Left lobe of liver (tissue), 2 donors: ENCODE measurements around the gene ARL2BP. TPM values are rescaled to one million over a fixed set of nuclear protein-coding genes. Genes with fewer than 3 reads are reported as not detected.
"Not testable (repeated sequence)": the region's sequence is repeated elsewhere in the genome, so short reads cannot be mapped to it uniquely, and the experiment has no call there.

Experiments used
- ATAC-seq: fragments of 200-7000 bp; cut with Tn5 transposase; one replicate; pipeline ENCODE4 v1.9.1; 2020; ENCODE audit warnings: mild to moderate bottlenecking, moderate library complexity
- DNase-seq: peaks from one replicate; pipeline ENCODE4 v3.0.0-alpha.2; 2020; ENCODE audit warnings: low spot score
- total RNA-seq: library from RNA; stranded (reverse); gene quantifications from one replicate; pipeline ENCODE4 v1.2.1, GENCODE V29; 2021
- donor health status: DM: no; HTN: no; CAD: no; lungs with moderate emphysema.
- donor health status: DM: no; HTN: yes; CAD: no.

Gene ARL2BP
- total RNA-seq, 1 donor from 2014 or later = 17.1 TPM

GRCh38 chr16:57262841-57263540 is 17.9 kb downstream of the ARL2BP start:
- ATAC-seq = peak; percentile 35
- peak; percentile 36 for DNase-seq

- ATAC-seq (no peak), DNase-seq (no peak)
Observed at GRCh38 chr16:57263541-57264351, 18.7 kb downstream of the ARL2BP start.

DNA sequence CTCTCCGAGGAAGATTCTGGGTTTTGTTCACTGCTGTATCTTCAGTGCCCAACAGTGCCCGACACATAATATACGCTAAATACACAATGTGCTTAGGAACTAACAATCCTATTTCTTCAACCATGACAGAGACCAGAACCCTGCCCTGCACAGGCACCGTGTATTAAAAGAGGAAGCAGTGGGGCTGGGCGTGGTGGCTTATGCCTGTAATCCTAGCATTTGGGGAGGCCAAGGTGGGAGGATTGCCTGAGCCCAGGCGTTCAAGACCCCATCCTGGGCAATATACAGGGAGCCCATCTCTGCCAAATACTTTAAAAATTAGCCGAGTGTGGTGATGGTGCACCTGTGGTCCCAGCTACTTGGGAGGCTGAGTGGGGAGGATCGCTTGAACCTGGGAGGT is 19.3 kb downstream of the ARL2BP start:
- DNase-seq (no peak), ATAC-seq (no peak)

DNA sequence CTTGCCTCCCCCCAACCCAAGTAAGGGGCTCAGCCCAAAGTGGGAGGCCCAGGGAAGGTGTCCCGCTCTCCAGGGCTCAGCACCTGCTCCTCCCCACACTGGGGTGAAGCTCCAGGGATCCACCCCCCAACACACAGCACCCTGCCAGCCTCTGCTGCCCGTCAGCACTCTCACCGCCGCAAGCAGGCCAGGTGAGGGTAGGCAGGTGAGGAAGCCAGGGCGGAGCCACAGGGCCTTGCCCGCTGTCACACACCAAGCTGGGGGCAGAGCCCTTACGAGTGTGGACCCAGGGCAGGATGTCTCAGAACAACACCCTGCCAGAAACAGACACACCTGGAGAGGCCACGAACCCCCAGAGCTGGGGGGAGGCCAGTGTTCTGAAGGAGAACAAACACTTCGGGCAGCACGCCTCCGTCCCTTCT is 19.9 kb downstream of the ARL2BP start:
- peak; percentile 9 for ATAC-seq
- no peak for DNase-seq

DNA sequence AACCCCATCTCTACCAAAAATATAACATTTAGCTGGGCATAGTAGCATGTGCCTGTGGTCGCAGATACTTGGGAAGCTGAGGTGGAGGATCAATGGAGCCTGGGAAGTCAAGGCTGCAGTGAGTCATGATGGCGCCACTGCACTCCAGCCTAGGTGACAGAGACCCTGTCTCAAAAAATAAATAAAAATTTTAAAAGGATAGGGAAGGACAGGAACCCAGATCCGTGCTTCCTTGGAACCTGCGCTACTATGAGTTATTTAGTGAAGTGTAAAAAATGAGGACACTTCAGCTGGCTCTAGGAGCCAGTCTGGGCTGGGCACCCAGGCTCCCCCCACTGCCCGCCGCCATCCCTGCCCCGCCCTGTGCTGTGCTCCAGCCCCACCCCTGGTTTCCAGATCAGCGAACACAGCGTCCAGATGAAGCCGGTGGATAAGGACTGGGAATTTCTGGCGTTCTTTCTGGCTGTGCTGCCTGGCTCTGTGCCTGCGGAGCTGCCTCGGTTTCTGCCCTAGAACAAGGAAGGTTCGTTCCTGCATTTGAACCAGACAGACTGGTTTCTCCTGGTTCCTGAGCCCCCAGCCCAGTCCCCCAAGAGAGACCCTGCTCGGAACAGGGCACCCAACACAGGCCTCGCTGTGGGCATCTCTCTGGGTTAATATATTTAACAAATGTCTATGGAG is 20.9 kb downstream of the ARL2BP start:
- DNase-seq = no peak
- peak; percentile 45 for ATAC-seq

- no peak for DNase-seq
- peak; percentile 49 for ATAC-seq
Observed at GRCh38 chr16:57266531-57267260, 21.6 kb downstream of the ARL2BP start.

- not testable (repeated sequence) for DNase-seq, ATAC-seq
Observed at GRCh38 chr16:57267343-57267742, 22.3 kb downstream of the ARL2BP start.

DNA sequence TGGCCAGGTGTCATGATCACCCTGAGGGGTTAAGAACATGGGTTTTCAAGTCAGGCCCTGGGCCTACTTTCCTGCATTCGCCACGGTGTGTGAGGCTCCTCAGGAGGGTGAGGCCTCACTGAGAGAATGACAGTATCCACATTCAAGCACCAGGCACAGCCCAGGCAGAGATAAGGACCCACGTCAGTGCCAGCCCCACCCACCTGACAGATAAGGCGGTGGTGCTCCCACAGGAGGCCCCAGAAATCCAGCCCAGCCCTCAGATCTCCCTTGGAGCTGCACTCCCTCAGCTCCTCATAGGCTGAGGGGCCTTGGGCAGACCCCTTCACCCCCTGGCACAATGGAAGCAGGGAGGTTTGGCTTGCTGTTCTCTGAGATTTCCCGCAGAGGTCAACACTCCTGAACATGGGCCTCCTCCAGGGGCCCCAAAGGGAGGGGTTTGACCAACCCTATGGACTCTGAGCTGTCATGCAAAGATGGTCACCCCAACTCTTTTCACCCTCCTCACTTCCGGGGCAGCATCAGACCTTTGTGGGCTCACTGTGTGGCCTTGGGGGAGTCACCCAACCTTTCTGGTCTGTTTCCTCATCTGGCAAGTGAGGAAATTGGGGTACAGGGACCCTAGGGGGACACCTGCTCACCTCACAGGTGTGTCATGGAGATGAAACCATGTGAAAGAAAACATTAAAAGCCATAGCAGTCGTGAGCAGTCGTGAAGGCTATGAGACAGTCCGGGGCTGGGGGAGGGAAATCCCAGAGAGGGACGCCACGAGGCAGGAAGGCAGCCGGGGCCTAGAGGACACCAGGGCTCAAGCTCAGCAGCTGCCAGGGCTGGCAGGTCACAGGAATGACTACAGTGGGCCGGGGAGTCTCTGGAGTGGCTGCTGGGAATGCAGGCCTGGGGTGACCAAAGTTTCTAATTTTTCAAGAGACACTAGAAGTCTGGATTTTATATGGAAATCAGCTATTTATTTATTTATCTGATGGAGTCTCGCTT is 24.0 kb downstream of the ARL2BP start:
- ATAC-seq = peak; percentile 36
- no peak for DNase-seq

GRCh38 chr16:57270221-57271062 is 25.4 kb downstream of the ARL2BP start:
- DNase-seq = no peak
- ATAC-seq = no peak

DNA sequence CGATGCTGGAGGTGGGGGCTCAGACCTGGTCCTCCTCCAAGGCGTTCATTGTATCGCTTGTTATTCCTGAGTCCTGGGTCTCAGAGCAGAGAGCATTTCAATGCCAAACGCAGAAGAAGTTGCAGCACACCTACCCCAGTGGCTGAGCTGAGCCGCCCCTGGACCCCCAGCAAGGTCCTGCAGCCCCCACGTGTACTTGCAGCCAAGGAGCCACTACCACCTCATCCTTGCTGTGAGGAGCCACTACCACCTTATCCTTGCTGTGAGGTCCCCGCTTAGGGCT is 25.9 kb downstream of the ARL2BP start:
- ATAC-seq (no peak), DNase-seq (no peak)

GRCh38 chr16:57271867-57272495 is 26.9 kb downstream of the ARL2BP start:
- no peak for DNase-seq

DNA sequence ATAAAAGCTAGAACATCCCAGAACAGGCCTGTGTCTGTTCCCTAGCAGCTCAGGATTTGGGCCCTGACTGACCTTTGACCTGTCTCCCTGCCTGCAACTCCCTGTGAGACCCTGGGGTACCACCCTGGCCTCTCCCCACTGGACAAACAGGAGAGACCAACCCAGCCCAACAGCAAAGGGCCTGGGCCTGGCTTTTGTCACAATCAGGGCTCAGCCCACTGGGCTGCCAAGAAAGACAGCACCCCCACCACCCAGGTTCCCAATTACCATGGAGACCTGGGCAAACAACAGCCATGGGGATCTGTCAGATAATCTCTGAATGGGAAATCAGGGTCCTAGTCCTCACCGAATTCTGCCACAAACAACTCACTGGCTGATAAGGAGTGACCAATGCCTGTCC is 28.3 kb downstream of the ARL2BP start:
- DNase-seq (no peak), ATAC-seq (no peak)

More at GRCh38 chr16:57271867-57272495, 26.9 kb downstream of the ARL2BP start:
- no peak for ATAC-seq

DNA sequence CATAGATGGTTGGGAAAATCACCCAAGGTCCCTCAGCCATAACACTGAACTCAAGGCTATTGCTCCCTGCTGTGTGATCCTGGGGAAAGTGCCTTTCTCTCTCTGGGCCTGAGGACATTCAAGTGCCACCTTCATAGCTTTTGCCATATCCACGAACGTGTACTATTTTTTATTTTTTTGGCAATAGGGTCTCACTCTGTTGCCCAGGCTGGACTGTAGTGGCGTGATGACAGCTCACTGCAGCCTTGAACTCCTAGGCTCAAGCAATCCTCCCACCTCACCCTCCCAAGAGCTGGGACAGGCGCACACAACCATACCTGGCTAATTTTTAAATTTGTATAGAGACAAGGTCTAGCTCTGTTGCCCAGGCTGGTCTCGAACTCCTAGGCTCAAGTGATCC is 28.8 kb downstream of the ARL2BP start:
- DNase-seq (no peak), ATAC-seq (no peak)

DNA sequence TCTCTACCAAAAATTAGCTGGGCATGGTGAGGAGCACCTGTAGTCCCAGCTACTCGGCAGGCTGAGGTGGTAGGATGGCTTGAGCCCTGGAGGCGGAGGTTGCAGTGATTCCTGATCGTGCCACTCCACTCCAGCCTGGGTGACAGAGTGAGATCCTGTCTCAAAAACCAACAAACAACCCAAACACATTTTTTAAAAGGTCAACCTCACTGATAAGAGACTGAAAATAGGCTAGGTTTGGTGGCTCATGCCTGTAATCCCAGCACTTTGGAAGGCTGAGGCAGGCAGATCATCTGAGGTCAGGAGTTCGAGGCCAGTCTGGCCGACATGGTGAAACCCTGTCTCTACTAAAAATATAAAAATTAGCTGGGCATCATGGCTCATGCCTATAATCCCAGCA is 30.9 kb downstream of the ARL2BP start:
- not testable (repeated sequence) for ATAC-seq

DNA sequence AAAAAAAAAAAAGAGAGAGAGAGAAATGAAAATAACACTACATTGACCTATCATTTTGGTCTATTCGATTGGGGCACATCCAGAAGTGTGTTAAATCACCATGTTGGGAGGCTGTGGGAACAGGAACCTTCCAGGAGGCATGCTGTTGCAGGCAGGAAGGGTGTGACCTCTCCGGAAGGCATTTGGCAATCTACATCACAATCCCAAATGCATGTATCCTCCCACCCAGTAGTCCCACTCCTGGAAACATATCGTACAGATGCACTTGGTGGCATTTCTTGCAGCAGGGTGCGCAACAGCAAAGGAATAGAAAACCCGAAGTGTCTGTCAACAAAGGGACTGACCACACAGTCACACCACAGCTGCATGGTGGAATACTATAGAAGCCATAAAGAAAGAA is 31.5 kb downstream of the ARL2BP start:
- ATAC-seq = peak; percentile 34

More for the DNA sequence above, 30.9 kb downstream of the ARL2BP start:
- not testable (repeated sequence) for DNase-seq

GRCh38 chr16:57277586-57277985 is 32.5 kb downstream of the ARL2BP start:
- no peak for DNase-seq
- ATAC-seq = no peak

More for the DNA sequence above, 31.5 kb downstream of the ARL2BP start:
- DNase-seq = no peak

- no peak for DNase-seq
- ATAC-seq = no peak
Observed at GRCh38 chr16:57278494-57278893, 33.4 kb downstream of the ARL2BP start.
